ENCODE data around the gene LHX3.

LHX3 gene

GRCh38 chr9:136190656-136191055, 14.3 kb downstream of the LHX3 start:
- DNase-seq, result no peak

- no peak for DNase-seq
Measured at GRCh38 chr9:136190237-136190601, 14.7 kb downstream of the LHX3 start.

- no peak for DNase-seq
Measured at GRCh38 chr9:136189394-136190236, 15.3 kb downstream of the LHX3 start.

GRCh38 chr9:136187683-136188586, 17.0 kb downstream of the LHX3 start:
- DNase-seq, result no peak

- no peak for DNase-seq
Measured at GRCh38 chr9:136187197-136187596, 17.7 kb downstream of the LHX3 start.

- DNase-seq, result no peak
Measured at GRCh38 chr9:136186386-136186785, 18.5 kb downstream of the LHX3 start.

GRCh38 chr9:136185596-136186366, 19.1 kb downstream of the LHX3 start:
- no peak for DNase-seq

GRCh38 chr9:136185066-136185465, 19.9 kb downstream of the LHX3 start:
- no peak for DNase-seq

- no peak for DNase-seq
Measured at GRCh38 chr9:136182850-136183422, 22.0 kb downstream of the LHX3 start.

- DNase-seq, result no peak
Measured at GRCh38 chr9:136182420-136182787, 22.5 kb downstream of the LHX3 start.

- no peak for DNase-seq
Measured at GRCh38 chr9:136181784-136182419, 23.0 kb downstream of the LHX3 start.

- DNase-seq, result no peak
Measured at GRCh38 chr9:136180586-136180985, 24.3 kb downstream of the LHX3 start.

GRCh38 chr9:136179761-136180160, 25.2 kb downstream of the LHX3 start:
- no peak for DNase-seq

- no peak for DNase-seq
Measured at GRCh38 chr9:136179101-136179616, 25.8 kb downstream of the LHX3 start.

GRCh38 chr9:136178773-136179075, 26.2 kb downstream of the LHX3 start:
- DNase-seq, result no peak

GRCh38 chr9:136178061-136178772, 26.7 kb downstream of the LHX3 start:
- no peak for DNase-seq

GRCh38 chr9:136177224-136177623, 27.7 kb downstream of the LHX3 start:
- no peak for DNase-seq

GRCh38 chr9:136175616-136176197, 29.2 kb downstream of the LHX3 start:
- DNase-seq, result no peak

- DNase-seq, result no peak
Measured at GRCh38 chr9:136174779-136175615, 29.9 kb downstream of the LHX3 start.

- no peak for DNase-seq
Measured at GRCh38 chr9:136173648-136174290, 31.2 kb downstream of the LHX3 start.

All from NCI-H345 (cell line).